Heart left ventricle (tissue), 16 donors: ENCODE measurements around the gene IGFBP5. TPM values are rescaled to one million over a fixed set of nuclear protein-coding genes. Genes with fewer than 3 reads are reported as not detected.
A peak's percentile ranks its signal among the peaks of the same experiment; 100 is the strongest.

Source experiments
- ATAC-seq, 4 donors: fragments of 200-7000 bp; cut with Tn5 transposase; one replicate each; pipeline ENCODE4 v1.9.1; 2020 to 2022; ENCODE audit warnings: moderate library complexity in 4 of 4, mild to moderate bottlenecking in 3 of 4, moderate number of reproducible peaks in 1 of 4
- DNase-seq, 5 donors: peaks; one replicate each; pipeline ENCODE4 v3.0.0-alpha.2; 2020
- H3K27ac ChIP-seq, 12 donors: fragments of 200-600 bp; sonication (generic) in 4 of 12; one replicate each; pipeline versions ENCODE4 v1.5.0 to v1.8.0; 2016 to 2022; ENCODE audit warnings: mild to moderate bottlenecking in 2 of 12
- H3K27me3 ChIP-seq, 9 donors: fragments of 200-600 bp; sonication (generic) in 2 of 9; one replicate each; pipeline versions ENCODE4 v1.5.1 to v1.8.0; 2016 to 2022; ENCODE audit warnings: mild to moderate bottlenecking in 3 of 9
- H3K36me3 ChIP-seq, 9 donors: fragments of 200-600 bp; sonication (generic) in 2 of 9; one replicate each; pipeline versions ENCODE4 v1.5.0 to v1.8.0; 2018 to 2022; ENCODE audit warnings: mild to moderate bottlenecking in 2 of 9
- H3K4me1 ChIP-seq, 12 donors: fragments of 200-600 bp; sonication (generic) in 4 of 12; one replicate each; pipeline versions ENCODE4 v1.5.0 to v1.8.0; 2016 to 2022; ENCODE audit warnings: mild to moderate bottlenecking in 3 of 12
- H3K4me3 ChIP-seq, 12 donors: fragments of 200-600 bp; sonication (generic) in 4 of 12; one replicate each; pipeline versions ENCODE4 v1.5.0 to v1.8.0; 2017 to 2022; ENCODE audit warnings: mild to moderate bottlenecking in 9 of 12, moderate library complexity in 4 of 12
- H3K9me3 ChIP-seq, 12 donors: fragments of 200-600 bp; sonication (generic) in 4 of 12; one replicate each; pipeline versions ENCODE4 v1.5.0 to v1.8.0; 2016 to 2022; ENCODE audit warnings: mild to moderate bottlenecking in 1 of 12
- CTCF ChIP-seq, 12 donors: fragments of 200-600 bp; sonication (generic) in 4 of 12; IDR thresholded peaks; one replicate each; pipeline versions ENCODE4 v1.5.0 to v1.8.0; 2018 to 2022; ENCODE audit warnings: antibody characterized with exemption in 12 of 12, mild to moderate bottlenecking in 5 of 12
- POLR2A ChIP-seq, 2 donors: fragments of 450-650 bp; IDR thresholded peaks; one replicate each; pipeline ENCODE4 v1.6.1; 2017; ENCODE audit warnings: antibody characterized with exemption in 2 of 2, mild to moderate bottlenecking in 2 of 2, moderate library complexity in 2 of 2
- WGBS, 4 donors: extraction: QIAGEN DNeasy Blood & Tissue Kit in 2 of 4; methylation state at CpG; one replicate each; pipeline versions ENCODE4 v1.1.5 to v1.1.7; 2013 to 2018; 5-methylcytosine and 5-hydroxymethylcytosine counted together
- intact Hi-C, 10 donors: fragments of 100-400 bp; cut with DNase I; formaldehyde crosslinking; loops; one replicate each; pipeline versions ENCODE4 v1.11.1 to v1.14.2; 2022
- polyA plus RNA-seq, 2 donors: library from polyadenylated mRNA; stranded (reverse); fragments of 200-250 nt; gene quantifications; one replicate each; pipeline ENCODE4 v1.2.3, GENCODE V29; 2013
- total RNA-seq, 9 donors: library from RNA; depleted of rRNA in 2 of 9; stranded (reverse); fragments of >200 nt in 2 of 9; fragmentation: NEBNext Ultra II Directional in 3 of 9; extraction: Animal tissue kit (Norgen Biotek cat#: 25700) in 3 of 9; gene quantifications; one replicate each; pipeline versions ENCODE4 v1.1.0 to v1.2.4, GENCODE V29; 2016 to 2023
- donor health status: ischemic (EF 13 %, LVEDD 7.1; RV severe dilation, severe dysfunction).
- donor health status: healthy with polysubstance abuse.
- donor health status: DM: no; HTN: yes; CAD: no.
- donor health status: DM: no; HTN: no; CAD: no.
- donor health status: ischemic (EF 25% LVEDD 6.9; RV normal size, moderate dysfunction).
- donor health status: ischemic (EF 25% LVEDD 5.7; RV mildly dilated, moderate dysfunction).
- donor health status: healthy.
- donor health status: DM: yes; HTN: yes; CAD: no.
- donor health status: ischemic (EF 35%, LVEDD 5.7; RV mildly dilated, moderate dysfunction).
- donor health status: nonischemic (EF 11% LVEDD 7.7; RV severe dilation, severe dysfunction).
- donor health status: DM: yes; HTN: yes; CAD: no.
- donor health status: PGD.
- donor health status: ischemic (EF 29% LVEDD 5.4; RV normal size, mild dysfunction).
- donor health status: nonischemic (EF 23%, LVEDD 6.1; RV moderate dilation, normal function).

IGFBP5 gene
- total and polyA plus RNA-seq, 11 donors = 58.2 to 441 (median 129) TPM

DNA sequence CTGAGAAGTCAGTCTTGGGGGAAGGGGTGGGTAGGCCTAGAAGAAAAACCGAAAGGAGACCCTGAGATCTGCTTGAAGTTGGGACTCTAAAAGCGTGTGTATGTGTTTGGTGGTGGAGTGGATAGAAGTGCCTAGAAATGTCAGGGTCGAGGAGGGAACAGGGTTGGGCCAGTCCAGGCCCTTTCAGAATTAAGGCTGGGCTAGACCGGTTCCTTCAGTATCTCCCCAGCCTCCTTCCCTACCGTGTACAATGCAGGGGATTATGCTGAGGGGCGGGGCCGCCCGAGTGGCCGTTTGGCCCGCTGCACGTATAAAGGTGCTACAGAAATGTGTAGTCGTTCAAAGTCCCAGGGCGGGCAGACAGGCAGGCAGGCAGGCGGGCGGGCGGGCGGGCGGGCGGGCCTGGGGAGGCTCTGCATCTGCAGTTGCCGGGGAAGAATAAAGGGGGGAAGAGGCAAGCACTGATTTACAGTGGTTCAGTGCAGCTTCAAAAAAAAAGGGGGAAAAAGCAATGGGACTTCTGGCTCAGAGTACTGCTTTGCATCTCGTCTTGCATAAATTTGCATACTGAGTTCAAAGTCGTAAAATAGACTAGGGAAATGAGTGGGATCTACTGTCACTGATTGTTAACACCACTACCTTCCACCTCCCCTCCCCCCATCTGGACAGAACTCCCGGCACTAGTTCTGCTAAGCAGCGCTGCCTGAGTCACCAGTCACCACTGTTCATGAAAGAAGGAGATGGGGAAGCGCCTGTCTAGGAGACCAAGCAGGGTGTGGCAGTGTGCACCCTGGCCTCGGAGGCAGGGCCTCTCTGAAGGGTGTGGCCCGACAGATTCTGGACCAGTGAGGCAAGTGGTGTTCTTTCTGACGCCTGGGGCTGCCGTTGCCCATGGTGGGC, 58.5 kb downstream of the IGFBP5 start:
- Histone ChIP-seq H3K9me3 (no peaks in the 10 kb centered on the region), H3K36me3 (peaks cover 0 to 9% (median 0%) of the 10 kb centered on the region in 9 donors), H3K4me1 (peaks cover 0 to 60% (median 27%) of the 10 kb centered on the region in 12 donors), H3K27me3 (peaks cover 0 to 28% (median 0%) of the 10 kb centered on the region in 9 donors), H3K27ac (peak overlapping the region in 7 of 12 donors; percentile 3 to 66 (median 46)), H3K4me3 (peak overlapping the region in 9 of 12 donors; percentile 15 to 88 (median 67))
- ATAC-seq (peak in 3 of 4 donors; percentile 47 to 61 (median 57)), DNase-seq (peak in 1 of 5 donors; percentile 43)
- intact Hi-C loops = loop anchor here in 1 of 10 donors (5.0 kb wide), 1 partner anchor 104 kb away; no protein-coding TSS in a partner anchor
- 52 to 68% (median 55%) methylated on average over 29 of the region's 29 CpGs for WGBS, 4 donors
- no peak for TF ChIP-seq POLR2A (IDR thresholded peaks at IDR 0.05)
- no peak for TF ChIP-seq CTCF (IDR thresholded peaks at IDR 0.05)

- TF ChIP-seq POLR2A (IDR thresholded peaks at IDR 0.05) (no peak), CTCF (IDR thresholded peaks at IDR 0.05) (no peak)
- WGBS, 4 donors = 54 to 63% (median 59%) methylated on average over 18 of the region's 18 CpGs
- H3K36me3 ChIP-seq = peaks cover 0 to 9% (median 0%) of the 10 kb centered on the region in 9 donors
- no peaks in the 10 kb centered on the region for H3K9me3 ChIP-seq
- DNase-seq = peak in 3 of 5 donors; percentile 32 to 36 (median 32)
- intact Hi-C loops = loop anchor here in 1 of 10 donors (5.0 kb wide), 1 partner anchor 104 kb away; no protein-coding TSS in a partner anchor
- peaks cover 0 to 58% (median 27%) of the 10 kb centered on the region in 12 donors for H3K4me1 ChIP-seq
- peak overlapping the region in 8 of 12 donors; percentile 3 to 66 (median 49) for H3K27ac ChIP-seq
- peak overlapping the region in 9 of 12 donors; percentile 15 to 88 (median 67) for H3K4me3 ChIP-seq
- peaks cover 0 to 28% (median 0%) of the 10 kb centered on the region in 9 donors for H3K27me3 ChIP-seq
- peak in 2 of 4 donors; percentile 25 to 45 for ATAC-seq
Measured at GRCh38 chr2:216635701-216636550, 59.4 kb downstream of the IGFBP5 start.

DNA sequence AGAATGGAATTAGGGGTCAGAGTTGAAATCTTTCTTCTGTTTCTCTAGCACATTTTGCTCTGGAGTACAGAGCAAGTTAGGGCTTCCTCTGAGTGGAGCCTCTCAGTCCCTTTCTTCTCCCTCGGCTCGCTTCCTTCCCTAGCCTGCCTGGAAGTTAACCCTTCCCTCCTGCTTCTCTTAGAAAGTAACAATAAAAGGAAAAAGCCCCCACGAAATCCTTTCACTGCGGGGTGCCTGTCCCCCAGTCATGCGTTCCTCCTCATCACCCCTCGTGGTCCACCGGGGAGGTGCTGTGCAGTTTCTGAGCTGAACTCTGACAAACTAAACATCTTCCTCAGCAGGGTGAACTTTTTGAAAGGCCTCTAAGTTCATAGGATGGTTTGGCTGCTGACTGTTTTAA, 60.2 kb downstream of the IGFBP5 start:
- no peaks in the 10 kb centered on the region for H3K9me3 ChIP-seq
- ATAC-seq = no peak
- intact Hi-C loops = loop anchor here in 1 of 10 donors (5.0 kb wide), 1 partner anchor 103 kb away; no protein-coding TSS in a partner anchor
- H3K4me3 ChIP-seq = peak overlapping the region in 9 of 12 donors; percentile 64 to 88 (median 67)
- TF ChIP-seq POLR2A (IDR thresholded peaks at IDR 0.05) (no peak), CTCF (IDR thresholded peaks at IDR 0.05) (no peak)
- H3K36me3 ChIP-seq = peaks cover 0 to 9% (median 0%) of the 10 kb centered on the region in 9 donors
- peaks cover 0 to 52% (median 27%) of the 10 kb centered on the region in 12 donors for H3K4me1 ChIP-seq
- peaks cover 0 to 28% (median 0%) of the 10 kb centered on the region in 9 donors for H3K27me3 ChIP-seq
- peak overlapping the region in 8 of 12 donors; percentile 10 to 66 (median 42) for H3K27ac ChIP-seq
- WGBS, 4 donors = 28 to 35% (median 32%) methylated on average over 7 of the region's 7 CpGs
- DNase-seq = no peak
